ENCODE results near the gene CCDC148.

The CCDC148 gene

DNA sequence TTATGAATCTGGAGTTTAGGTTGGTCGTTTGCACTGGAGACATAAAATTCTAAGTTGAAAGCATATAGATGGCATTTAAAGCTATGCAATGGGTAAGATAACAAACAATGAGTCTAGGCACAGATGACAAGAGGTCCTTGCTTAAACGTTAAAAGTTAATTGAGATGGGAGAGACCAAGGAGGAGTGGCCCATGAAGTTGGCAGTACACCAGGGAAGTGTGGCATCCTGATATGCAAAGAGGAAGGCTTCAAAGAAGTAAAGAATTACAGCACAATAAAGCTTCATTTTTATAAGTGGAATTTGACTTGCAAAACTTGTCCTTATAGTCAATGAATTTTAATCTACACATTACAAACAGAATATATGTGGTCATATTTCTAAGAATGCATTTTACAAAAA lies 331.7 kb downstream of the CCDC148 start:
- no peaks in the 10 kb centered on the region for H3K9me3 ChIP-seq (ENCODE audit: low read length)
- H3K4me3 ChIP-seq (ENCODE audit: low read depth, low read length, poor library complexity, severe bottlenecking), result no peak overlapping the region
- no peak overlapping the region for H2AFZ ChIP-seq (ENCODE audit: low read length)
- no peaks in the 10 kb centered on the region for H3F3A ChIP-seq (ENCODE audit: insufficient read depth, low read length)
- no peaks in the 10 kb centered on the region for H3K36me3 ChIP-seq (ENCODE audit: insufficient read depth, low read length)
- H3K27me3 ChIP-seq (ENCODE audit: insufficient read depth, low read length), result no peaks in the 10 kb centered on the region
- H3K4me2 ChIP-seq (ENCODE audit: low read length), result no peak overlapping the region
- H3K79me2 ChIP-seq (ENCODE audit: insufficient read depth, low read length), result no peaks in the 10 kb centered on the region
- H3K9ac ChIP-seq (ENCODE audit: low read length), result no peak overlapping the region
- H3K4me1 ChIP-seq (ENCODE audit: insufficient read depth, low read length, severe bottlenecking), result no peaks in the 10 kb centered on the region
- H4K20me1 ChIP-seq (ENCODE audit: insufficient read depth, low read length), result no peaks in the 10 kb centered on the region
- TF ChIP-seq, protein P1, sequence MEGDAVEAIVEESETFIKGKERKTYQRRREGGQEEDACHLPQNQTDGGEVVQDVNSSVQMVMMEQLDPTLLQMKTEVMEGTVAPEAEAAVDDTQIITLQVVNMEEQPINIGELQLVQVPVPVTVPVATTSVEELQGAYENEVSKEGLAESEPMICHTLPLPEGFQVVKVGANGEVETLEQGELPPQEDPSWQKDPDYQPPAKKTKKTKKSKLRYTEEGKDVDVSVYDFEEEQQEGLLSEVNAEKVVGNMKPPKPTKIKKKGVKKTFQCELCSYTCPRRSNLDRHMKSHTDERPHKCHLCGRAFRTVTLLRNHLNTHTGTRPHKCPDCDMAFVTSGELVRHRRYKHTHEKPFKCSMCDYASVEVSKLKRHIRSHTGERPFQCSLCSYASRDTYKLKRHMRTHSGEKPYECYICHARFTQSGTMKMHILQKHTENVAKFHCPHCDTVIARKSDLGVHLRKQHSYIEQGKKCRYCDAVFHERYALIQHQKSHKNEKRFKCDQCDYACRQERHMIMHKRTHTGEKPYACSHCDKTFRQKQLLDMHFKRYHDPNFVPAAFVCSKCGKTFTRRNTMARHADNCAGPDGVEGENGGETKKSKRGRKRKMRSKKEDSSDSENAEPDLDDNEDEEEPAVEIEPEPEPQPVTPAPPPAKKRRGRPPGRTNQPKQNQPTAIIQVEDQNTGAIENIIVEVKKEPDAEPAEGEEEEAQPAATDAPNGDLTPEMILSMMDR (IDR thresholded peaks at IDR 0.05; ENCODE audit: low read length), result no peak
- no peak for TF ChIP-seq EZH2 (IDR thresholded peaks at IDR 0.05; ENCODE audit: borderline replicate concordance, low read length)
- no peaks in the 10 kb centered on the region for H3K9me2 ChIP-seq (ENCODE audit: low read depth, low read length)
- H3K27ac ChIP-seq (ENCODE audit: low read depth, low read length, poor library complexity, severe bottlenecking), result no peak overlapping the region
